Astrocyte of the cerebellum (primary cell): ENCODE measurements around the gene MEF2A.

Experiments
- DNase-seq: peaks from one replicate; pipeline ENCODE4 v3.0.0-alpha.2; 2011; ENCODE audit warnings: low read depth
- H3K4me3 ChIP-seq: 2 replicates; pipeline ENCODE4 v1.5.1; 2011; ENCODE audit warnings: mild to moderate bottlenecking, low read depth, low read length, moderate library complexity
- in situ Hi-C: cut with HindIII; loops from 2 replicates; pipeline ENCODE4 v1.10.0; 2017; ENCODE audit warnings: low sequenced_read_pairs
- TF ChIP-seq, protein P1 (sequence below): IDR thresholded peaks from 2 replicates; pipeline ENCODE4 v1.5.1; 2012; ENCODE audit warnings: low read length, low read depth, moderate library complexity, mild to moderate bottlenecking; ENCODE audit errors: missing control alignments

The MEF2A gene

DNA sequence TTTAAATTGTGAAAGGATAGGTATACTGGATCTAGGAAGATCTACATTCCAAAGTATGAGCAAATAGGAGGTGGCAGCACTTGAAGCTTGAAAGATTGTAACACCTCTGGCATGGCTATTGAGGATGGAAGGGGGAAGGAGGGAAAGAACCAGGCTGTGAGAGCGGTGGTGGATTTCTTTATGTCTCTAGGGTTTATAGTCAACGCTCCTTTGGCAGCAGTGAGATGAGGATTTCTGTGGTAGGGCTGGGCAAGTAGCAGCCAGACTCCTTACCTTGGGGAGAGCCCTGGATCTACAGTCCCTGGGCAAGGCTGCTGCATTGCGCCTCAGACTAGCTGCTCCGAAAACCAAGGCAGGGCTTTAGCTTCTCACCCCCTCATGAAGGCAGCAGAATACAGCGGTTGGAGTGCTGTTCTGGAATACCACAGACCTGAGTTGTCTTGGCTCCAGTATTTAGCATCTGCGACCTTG is 53.2 kb downstream of the MEF2A start:
- in situ Hi-C loops, result no loop called here
- H3K4me3 ChIP-seq, result no peak overlapping the region
- no peak for DNase-seq
- TF ChIP-seq, protein P1, sequence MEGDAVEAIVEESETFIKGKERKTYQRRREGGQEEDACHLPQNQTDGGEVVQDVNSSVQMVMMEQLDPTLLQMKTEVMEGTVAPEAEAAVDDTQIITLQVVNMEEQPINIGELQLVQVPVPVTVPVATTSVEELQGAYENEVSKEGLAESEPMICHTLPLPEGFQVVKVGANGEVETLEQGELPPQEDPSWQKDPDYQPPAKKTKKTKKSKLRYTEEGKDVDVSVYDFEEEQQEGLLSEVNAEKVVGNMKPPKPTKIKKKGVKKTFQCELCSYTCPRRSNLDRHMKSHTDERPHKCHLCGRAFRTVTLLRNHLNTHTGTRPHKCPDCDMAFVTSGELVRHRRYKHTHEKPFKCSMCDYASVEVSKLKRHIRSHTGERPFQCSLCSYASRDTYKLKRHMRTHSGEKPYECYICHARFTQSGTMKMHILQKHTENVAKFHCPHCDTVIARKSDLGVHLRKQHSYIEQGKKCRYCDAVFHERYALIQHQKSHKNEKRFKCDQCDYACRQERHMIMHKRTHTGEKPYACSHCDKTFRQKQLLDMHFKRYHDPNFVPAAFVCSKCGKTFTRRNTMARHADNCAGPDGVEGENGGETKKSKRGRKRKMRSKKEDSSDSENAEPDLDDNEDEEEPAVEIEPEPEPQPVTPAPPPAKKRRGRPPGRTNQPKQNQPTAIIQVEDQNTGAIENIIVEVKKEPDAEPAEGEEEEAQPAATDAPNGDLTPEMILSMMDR, result no peak

DNA sequence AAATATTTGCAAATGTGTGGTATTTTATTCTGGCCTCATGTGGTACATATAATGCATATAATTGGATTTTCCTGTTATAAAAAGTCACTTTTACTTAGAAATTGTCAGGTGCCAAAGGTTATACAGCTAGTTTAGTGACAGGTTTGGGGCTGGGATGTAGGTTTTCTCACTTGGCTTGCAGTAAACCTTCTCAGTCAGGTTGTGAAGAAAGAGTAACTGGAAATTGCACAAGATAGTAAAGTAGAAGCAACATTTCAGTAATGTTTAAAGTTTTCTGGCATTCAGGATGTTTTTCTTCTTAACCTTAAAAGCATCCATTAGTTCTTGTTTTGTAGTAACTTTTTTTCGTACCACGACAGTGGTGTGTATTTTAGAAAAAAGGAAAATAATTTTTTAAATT is 53.9 kb downstream of the MEF2A start:
- no peak for DNase-seq
- no peak overlapping the region for H3K4me3 ChIP-seq
- in situ Hi-C loops, result no loop called here
- TF ChIP-seq, protein P1, result no peak

DNA sequence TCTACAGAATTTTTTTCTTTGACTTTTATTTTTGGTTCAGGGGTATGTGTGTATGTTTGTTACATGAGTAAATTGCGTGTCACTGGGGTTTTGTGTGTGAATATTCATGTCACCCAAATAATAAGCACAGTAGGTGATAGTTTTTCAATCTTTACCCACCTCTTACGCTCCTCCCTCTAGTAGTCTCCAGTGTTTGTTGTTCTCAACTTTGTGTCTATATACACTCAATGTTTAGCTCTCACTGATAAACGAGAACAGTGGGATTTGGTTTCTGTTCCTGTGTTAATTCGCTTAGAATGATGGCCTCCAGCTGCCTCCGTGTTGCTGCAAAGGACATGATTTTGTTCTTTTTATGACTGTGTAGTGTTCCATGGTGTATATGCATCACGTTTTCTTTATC is 54.4 kb downstream of the MEF2A start:
- no peak for DNase-seq
- TF ChIP-seq, protein P1, result no peak
- no peak overlapping the region for H3K4me3 ChIP-seq
- in situ Hi-C loops, result no loop called here

DNA sequence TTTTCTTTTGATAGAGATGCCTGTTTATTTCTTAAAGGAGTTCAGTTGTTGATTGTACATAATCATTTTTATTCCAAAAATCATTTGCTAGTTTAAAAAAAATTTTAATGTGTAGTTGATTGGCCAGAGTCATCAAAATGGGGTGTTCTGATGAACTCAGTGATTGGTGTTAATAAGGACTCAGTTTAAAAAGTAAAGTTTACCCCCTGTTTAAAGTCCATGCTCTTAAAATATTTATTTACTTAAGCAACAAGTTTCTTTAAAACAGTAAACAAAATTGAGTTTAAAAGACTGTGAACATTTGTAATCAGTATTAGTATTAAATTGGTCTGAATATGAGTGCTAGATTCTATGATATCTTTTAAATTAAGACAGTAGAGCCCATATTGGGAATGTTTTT is 56.0 kb downstream of the MEF2A start:
- TF ChIP-seq, protein P1, result no peak
- no peak for DNase-seq
- in situ Hi-C loops, result no loop called here
- no peak overlapping the region for H3K4me3 ChIP-seq

DNA sequence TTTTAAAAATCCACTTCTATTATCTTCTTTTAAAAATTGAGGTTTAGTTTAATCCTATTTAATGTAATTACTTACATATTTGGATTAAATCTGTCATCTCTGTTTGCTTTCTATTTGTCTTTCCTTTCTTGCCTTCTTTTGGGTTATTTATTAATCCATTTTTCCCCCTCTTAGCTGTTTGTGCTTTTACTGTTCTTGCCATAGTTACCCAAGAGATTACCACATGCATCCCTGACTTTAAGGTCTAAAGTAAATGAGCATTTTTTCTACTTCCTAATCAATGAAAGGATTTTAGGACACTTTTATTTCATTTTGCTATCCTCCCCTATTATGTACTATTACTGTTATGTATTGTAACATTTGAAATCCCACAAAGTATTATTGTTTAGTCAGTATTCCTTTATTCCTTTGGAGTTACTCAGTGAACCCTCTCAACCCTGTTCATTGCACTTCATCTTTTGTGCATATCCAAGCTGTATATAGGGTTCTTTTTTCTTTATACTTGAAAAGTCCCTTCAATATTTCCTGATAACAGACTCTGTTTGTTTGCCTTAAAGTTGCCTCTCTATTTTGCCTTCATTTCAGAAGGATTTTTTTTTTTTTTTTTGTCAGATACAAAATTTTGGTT is 62.7 kb downstream of the MEF2A start:
- in situ Hi-C loops, result no loop called here
- H3K4me3 ChIP-seq, result no peak overlapping the region
- TF ChIP-seq, protein P1, result no peak
- DNase-seq, result no peak

DNA sequence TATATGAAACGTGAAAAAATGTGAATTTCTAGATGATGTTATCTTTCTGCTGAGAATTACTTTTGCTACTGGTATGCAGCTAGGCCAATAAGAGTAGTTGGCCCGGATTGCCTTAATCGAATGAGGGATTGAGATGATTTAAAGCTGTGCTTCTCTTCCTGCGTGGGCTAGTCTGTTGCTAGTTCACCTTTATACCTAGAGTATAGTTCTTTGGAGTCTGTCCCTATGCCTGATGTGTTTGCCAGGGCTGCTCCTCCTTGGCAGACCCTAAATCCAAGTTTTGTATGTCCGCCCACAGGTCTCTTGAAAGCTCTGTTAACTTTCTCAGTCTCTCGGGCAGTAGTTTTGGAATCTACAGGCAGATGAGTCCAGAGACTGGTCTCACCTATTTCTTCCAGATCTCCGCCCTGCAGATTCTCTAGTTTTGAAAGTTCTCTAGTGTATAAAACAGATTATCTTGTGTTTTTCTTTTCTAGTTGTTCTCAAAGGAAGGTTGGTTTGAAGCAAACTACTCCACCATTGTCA is 64.9 kb downstream of the MEF2A start:
- TF ChIP-seq, protein P1, result no peak
- no peak overlapping the region for H3K4me3 ChIP-seq
- in situ Hi-C loops, result no loop called here
- no peak for DNase-seq
